Jurkat, Clone E6-1 (cell line): ENCODE results near the gene RASSF8.

ENCODE experiments used
- DNase-seq: peaks from one replicate; pipeline ENCODE4 v3.0.0-alpha.2; 2011; ENCODE audit warnings: low read depth, low spot score
- H3K4me3 ChIP-seq: 2 replicates; pipeline ENCODE4 v1.5.1; 2011; ENCODE audit warnings: mild to moderate bottlenecking, low read length, control low read depth, moderate library complexity

Gene RASSF8

GRCh38 chr12:26127404-26127803, 168.9 kb downstream of the RASSF8 start:
- no peak for DNase-seq

GRCh38 chr12:26128168-26128567, 169.7 kb downstream of the RASSF8 start:
- no peak for DNase-seq
- no peak overlapping the region for H3K4me3 ChIP-seq

More at GRCh38 chr12:26127404-26127803, 168.9 kb downstream of the RASSF8 start:
- H3K4me3 ChIP-seq, result no peak overlapping the region
